H1 (cell line): ENCODE measurements around the gene SOX6. TPM values are rescaled to one million over a fixed set of nuclear protein-coding genes. Genes with fewer than 3 reads are reported as not detected.

Source experiments
- CHD7 ChIP-seq: fragments of 300-600 bp; sonication (generic); IDR thresholded peaks from 2 replicates; pipeline ENCODE4 v1.7.1; 2012; ENCODE audit warnings: low read length, moderate library complexity, mild to moderate bottlenecking, inconsistent platforms; ENCODE audit not compliant: insufficient replicate concordance
- polyA plus RNA-seq, 7 experiments: library from polyadenylated mRNA; depleted of rRNA in 3 of 7; stranded (reverse) in 5 of 7; unstranded in 2 of 7; fragments of >200 nt in 5 of 7; fragments of 200-250 nt in 2 of 7; gene quantifications; 1 replicate in 5 of 7; 2 replicates in 1 of 7; 4 replicates in 1 of 7; pipeline versions ENCODE4 v1.2.1 to v1.2.3, GENCODE V29; 2011 to 2013; ENCODE audit warnings: missing spikeins in 2 of 7, mixed read lengths in 2 of 7
- total RNA-seq: library from RNA; stranded (reverse); fragmentation: NEBNext Ultra II Directional; extraction: Animal tissue kit (Norgen Biotek cat#: 25700); gene quantifications from 2 replicates; pipeline ENCODE4 v1.2.1, GENCODE V29; 2021

Gene SOX6
- total and polyA plus RNA-seq, 2 of the 8 experiments (the other 6 are each of a cell fraction or from before 2014, with no cell fraction given) = 0.09 TPM; not detected in 1

GRCh38 chr11:16016468-16016829, 339.9 kb downstream of the SOX6 start (continued):
- no peak for TF ChIP-seq CHD7
- TF ChIP-seq, all 59 proteins: peak for 0
